Caco-2 (cell line): ENCODE data around the gene R3HCC1L. TPM values are rescaled to one million over a fixed set of nuclear protein-coding genes. Genes with fewer than 3 reads are reported as not detected.

Source experiments
- BruUV-seq: library from RNA; stranded (reverse); fragments of 400-500 nt; replicated peaks from 2 replicates; lab custom pipeline; 2021; lab: Mats Ljungman, UMichigan
- CTCF ChIA-PET: fragments of 300-600 bp; sonication (Branson Sonifier 250); formaldehyde crosslinking; loops from one replicate; lab custom pipeline; 2022; ENCODE audit warnings: antibody characterized with exemption; lab: Charles Lee
- POLR2A ChIA-PET: fragments of 300-600 bp; sonication (Branson Sonifier 250); formaldehyde crosslinking; loops from one replicate; lab custom pipeline; 2022; ENCODE audit warnings: antibody characterized with exemption; lab: Charles Lee
- DNase-seq, 2 experiments: peaks; one replicate each; pipeline versions ENCODE4 v3.0.0 to v3.0.0-alpha.2; 2020 to 2022
- H3K27me3 ChIP-seq: replicated peaks from 2 replicates; pipeline ENCODE4 v1.6.0; 2011; ENCODE audit warnings: low read length; ENCODE audit not compliant: control insufficient read depth, insufficient read depth
- H3K36me3 ChIP-seq: 2 replicates; pipeline ENCODE4 v1.5.1; 2011; ENCODE audit warnings: low read length; ENCODE audit not compliant: control insufficient read depth, insufficient read depth
- H3K4me1 ChIP-seq: fragments of 250-450 bp; sonication (Bioruptor Pico); 2 replicates; pipeline ENCODE4 v1.5.1; 2020; ENCODE audit warnings: mild to moderate bottlenecking
- H3K4me3 ChIP-seq: 2 replicates; pipeline ENCODE4 v1.5.1; 2011; ENCODE audit warnings: low read depth, mild to moderate bottlenecking, control low read depth, low read length
- H3K9me3 ChIP-seq: fragments of 250-450 bp; sonication (Bioruptor Pico); 2 replicates; pipeline ENCODE4 v1.5.1; 2020; ENCODE audit warnings: mild to moderate bottlenecking, moderate library complexity
- H3K27ac Mint-ChIP-seq: one replicate; pipeline ENCODE4 v1.8.0; 2022; ENCODE audit warnings: mixed read lengths; ENCODE audit not compliant: unreplicated experiment
- H3K27me3 Mint-ChIP-seq: one replicate; pipeline ENCODE4 v1.8.0; 2022; ENCODE audit warnings: mixed read lengths; ENCODE audit not compliant: insufficient read depth, unreplicated experiment
- H3K36me3 Mint-ChIP-seq: one replicate; pipeline ENCODE4 v1.8.0; 2022; ENCODE audit warnings: mild to moderate bottlenecking, mixed read lengths; ENCODE audit not compliant: insufficient read depth, unreplicated experiment
- H3K4me1 Mint-ChIP-seq: one replicate; pipeline ENCODE4 v1.8.0; 2022; ENCODE audit warnings: low read depth, mixed read lengths; ENCODE audit not compliant: unreplicated experiment
- H3K4me3 Mint-ChIP-seq: one replicate; pipeline ENCODE4 v1.8.0; 2022; ENCODE audit warnings: mild to moderate bottlenecking, moderate library complexity, mixed read lengths; ENCODE audit not compliant: unreplicated experiment
- H3K9me3 Mint-ChIP-seq: one replicate; pipeline ENCODE4 v1.8.0; 2022; ENCODE audit warnings: mixed read lengths; ENCODE audit not compliant: unreplicated experiment
- intact Hi-C: fragments of 100-400 bp; cut with micrococcal nuclease; formaldehyde crosslinking; loops from one replicate; pipeline ENCODE4 v1.10.0; 2022; ENCODE audit not compliant: unreplicated experiment
- total RNA-seq: library from RNA; stranded (reverse); gene quantifications from 2 replicates; pipeline ENCODE4 v1.2.3, GENCODE V29; 2022
- TF ChIP-seq, protein P1 (sequence below), 2 experiments: fragments of 200-600 bp in 1 of 2; IDR thresholded peaks; 1 replicate in 1 of 2; 2 replicates in 1 of 2; pipeline versions ENCODE4 v1.5.1 to v1.8.0; 2011 to 2022; ENCODE audit warnings: antibody characterized with exemption in 1 of 2, control low read depth in 1 of 2, inconsistent platforms in 1 of 2, low read depth in 1 of 2, low read length in 1 of 2, mild to moderate bottlenecking in 1 of 2, moderate library complexity in 1 of 2; ENCODE audit not compliant: insufficient read depth in 1 of 2, severe bottlenecking in 1 of 2, unreplicated experiment in 1 of 2

R3HCC1L gene
- total RNA-seq, 1 experiment from 2014 or later, result 16.5 TPM

DNA sequence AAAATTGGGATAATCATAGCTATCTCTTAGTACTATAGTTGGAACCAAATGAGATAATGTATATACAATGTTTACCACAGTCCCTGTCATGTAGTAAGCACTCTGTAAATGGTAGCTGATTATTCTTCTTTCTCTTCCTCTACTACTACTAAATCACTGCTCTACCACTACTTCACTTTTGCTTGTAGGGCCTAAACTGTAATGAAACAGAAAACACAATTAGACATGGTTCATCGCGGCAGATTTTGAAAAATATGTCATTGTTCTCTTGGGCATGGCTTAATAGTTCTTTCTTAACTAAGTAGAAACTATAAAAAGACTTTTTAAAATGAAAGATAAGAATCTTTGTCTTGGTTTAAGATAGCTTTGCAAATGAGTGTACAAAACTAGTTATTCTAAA lies 34.9 kb downstream of the R3HCC1L start:
- Mint-ChIP-seq H3K27me3 (no peaks in the 10 kb centered on the region), H3K36me3 (peaks cover 17% of the 10 kb centered on the region), H3K9me3 (no peaks in the 10 kb centered on the region), H3K27ac (no peak overlapping the region), H3K4me1 (peaks cover 12% of the 10 kb centered on the region), H3K4me3 (no peak overlapping the region)
- no peak for DNase-seq
- no peak overlapping the region for H3K4me3 ChIP-seq
- ChIA-PET CTCF (interaction anchor here (1.8 to 4.6 kb wide), 2 partner anchors 140 to 143 kb away, joined by 5 to 56 read pairs; no protein-coding TSS in a partner anchor), POLR2A (no interaction called here)
- no peaks in the 10 kb centered on the region for H3K36me3 ChIP-seq
- intact Hi-C loops, result no loop called here
- BruUV-seq, result no TSS peak
- no peaks in the 10 kb centered on the region for H3K27me3 ChIP-seq
- TF ChIP-seq, protein P1, sequence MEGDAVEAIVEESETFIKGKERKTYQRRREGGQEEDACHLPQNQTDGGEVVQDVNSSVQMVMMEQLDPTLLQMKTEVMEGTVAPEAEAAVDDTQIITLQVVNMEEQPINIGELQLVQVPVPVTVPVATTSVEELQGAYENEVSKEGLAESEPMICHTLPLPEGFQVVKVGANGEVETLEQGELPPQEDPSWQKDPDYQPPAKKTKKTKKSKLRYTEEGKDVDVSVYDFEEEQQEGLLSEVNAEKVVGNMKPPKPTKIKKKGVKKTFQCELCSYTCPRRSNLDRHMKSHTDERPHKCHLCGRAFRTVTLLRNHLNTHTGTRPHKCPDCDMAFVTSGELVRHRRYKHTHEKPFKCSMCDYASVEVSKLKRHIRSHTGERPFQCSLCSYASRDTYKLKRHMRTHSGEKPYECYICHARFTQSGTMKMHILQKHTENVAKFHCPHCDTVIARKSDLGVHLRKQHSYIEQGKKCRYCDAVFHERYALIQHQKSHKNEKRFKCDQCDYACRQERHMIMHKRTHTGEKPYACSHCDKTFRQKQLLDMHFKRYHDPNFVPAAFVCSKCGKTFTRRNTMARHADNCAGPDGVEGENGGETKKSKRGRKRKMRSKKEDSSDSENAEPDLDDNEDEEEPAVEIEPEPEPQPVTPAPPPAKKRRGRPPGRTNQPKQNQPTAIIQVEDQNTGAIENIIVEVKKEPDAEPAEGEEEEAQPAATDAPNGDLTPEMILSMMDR (IDR thresholded peaks at IDR 0.05; ENCODE audit: insufficient read depth in 1 of 2, low read depth in 1 of 2, low read length in 1 of 2, severe bottlenecking in 1 of 2, unreplicated experiment in 1 of 2), result no peak
- H3K4me1 ChIP-seq, result no peaks in the 10 kb centered on the region
- no peaks in the 10 kb centered on the region for H3K9me3 ChIP-seq

DNA sequence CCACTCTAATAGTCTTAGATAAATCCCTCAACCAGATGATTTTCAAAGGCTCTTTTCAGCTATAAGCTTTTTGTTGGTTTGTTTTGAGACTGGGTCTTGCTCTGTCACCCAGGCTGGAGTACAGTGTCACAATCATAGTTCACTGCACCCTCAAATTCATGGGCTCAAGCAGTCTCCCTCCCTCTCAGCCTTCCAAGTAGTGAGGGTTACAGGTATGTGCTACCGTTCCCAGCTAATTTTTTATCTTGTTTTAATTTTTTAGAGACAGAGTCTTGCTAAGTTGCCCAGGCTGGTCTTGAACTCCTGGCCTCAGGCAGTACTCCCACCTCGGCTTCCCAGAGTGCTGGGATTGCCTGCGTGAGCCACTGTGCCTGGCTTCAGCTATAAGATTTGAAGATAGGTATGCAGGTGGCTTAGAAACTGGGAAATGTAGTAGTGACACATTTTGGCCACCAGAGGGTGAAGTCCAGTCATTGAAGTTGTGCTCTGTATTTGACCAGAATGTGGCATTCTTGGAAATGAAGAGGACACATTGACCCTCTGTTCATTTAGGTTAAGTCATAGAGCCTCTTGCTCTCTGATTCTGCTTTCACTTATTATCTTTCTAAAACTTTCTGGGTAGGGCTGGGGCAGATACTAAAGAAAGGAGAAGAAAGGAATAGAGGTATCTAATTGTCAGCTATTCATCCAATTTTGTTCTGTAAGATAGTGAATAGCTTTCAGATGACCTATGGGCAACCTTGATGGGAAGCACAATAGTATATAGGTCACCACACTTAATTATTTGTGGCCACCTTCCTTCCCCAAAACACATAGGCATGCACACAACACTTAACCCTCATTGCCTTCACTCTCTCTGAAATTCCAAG lies 36.0 kb downstream of the R3HCC1L start:
- Histone ChIP-seq H3K4me3 (no peak overlapping the region), H3K4me1 (no peaks in the 10 kb centered on the region), H3K27me3 (no peaks in the 10 kb centered on the region), H3K36me3 (no peaks in the 10 kb centered on the region), H3K9me3 (no peaks in the 10 kb centered on the region)
- H3K4me3 Mint-ChIP-seq, result no peak overlapping the region
- intact Hi-C loops, result loop anchor here (1.0 kb wide), 1 partner anchor 139 kb away; no protein-coding TSS in a partner anchor
- peaks cover 17% of the 10 kb centered on the region for H3K36me3 Mint-ChIP-seq
- POLR2A ChIA-PET, result no interaction called here
- TF ChIP-seq, protein P1 (IDR thresholded peaks at IDR 0.05; ENCODE audit: insufficient read depth in 1 of 2, low read depth in 1 of 2, low read length in 1 of 2, severe bottlenecking in 1 of 2, unreplicated experiment in 1 of 2), result peak; percentile 66 to 74
- no TSS peak for BruUV-seq
- CTCF ChIA-PET, result interaction anchor here (0.6 to 4.6 kb wide), 8 partner anchors 15 to 155 kb away, joined by 3 to 56 read pairs (median 4); partner anchors contain the start of gene R3HCC1L
- no peaks in the 10 kb centered on the region for H3K9me3 Mint-ChIP-seq
- DNase-seq, result peak; percentile 58 to 72
- H3K27ac Mint-ChIP-seq, result no peak overlapping the region
- no peaks in the 10 kb centered on the region for H3K27me3 Mint-ChIP-seq
- H3K4me1 Mint-ChIP-seq, result peaks cover 12% of the 10 kb centered on the region

DNA sequence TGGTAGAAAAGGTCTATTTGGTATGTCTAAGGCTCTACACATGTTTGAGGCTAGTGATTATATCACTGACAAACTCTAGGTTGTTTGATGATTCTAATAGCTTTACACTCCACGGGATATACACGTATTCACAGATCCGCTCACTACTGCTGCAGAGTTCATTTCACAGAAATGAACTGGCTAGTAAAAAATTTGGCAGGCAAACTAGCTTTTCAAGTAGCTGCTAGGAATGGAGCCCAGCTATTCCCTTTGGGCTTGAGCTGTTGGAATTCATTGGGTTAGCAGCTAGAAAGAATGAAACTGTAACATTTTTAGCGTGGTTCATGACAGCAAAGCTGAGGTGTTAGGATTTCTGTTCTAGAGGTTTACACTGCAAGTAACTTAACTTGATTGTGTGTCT lies 37.6 kb downstream of the R3HCC1L start:
- no peak for DNase-seq
- Histone ChIP-seq H3K4me3 (no peak overlapping the region), H3K36me3 (no peaks in the 10 kb centered on the region), H3K9me3 (no peaks in the 10 kb centered on the region), H3K27me3 (no peaks in the 10 kb centered on the region), H3K4me1 (no peaks in the 10 kb centered on the region)
- TF ChIP-seq, protein P1 (IDR thresholded peaks at IDR 0.05; ENCODE audit: insufficient read depth in 1 of 2, low read depth in 1 of 2, low read length in 1 of 2, severe bottlenecking in 1 of 2, unreplicated experiment in 1 of 2), result no peak
- intact Hi-C loops, result no loop called here
- H3K4me1 Mint-ChIP-seq, result peaks cover 12% of the 10 kb centered on the region
- BruUV-seq, result no TSS peak
- ChIA-PET POLR2A (no interaction called here), CTCF (interaction anchor here (4.6 kb wide), 1 partner anchor 138 kb away, joined by 56 read pairs; no protein-coding TSS in a partner anchor)
- H3K4me3 Mint-ChIP-seq, result no peak overlapping the region
- H3K27me3 Mint-ChIP-seq, result no peaks in the 10 kb centered on the region
- no peak overlapping the region for H3K27ac Mint-ChIP-seq
- peaks cover 6% of the 10 kb centered on the region for H3K36me3 Mint-ChIP-seq
- no peaks in the 10 kb centered on the region for H3K9me3 Mint-ChIP-seq
